Measurements from ENCODE around the gene TMEM161A.

DNA sequence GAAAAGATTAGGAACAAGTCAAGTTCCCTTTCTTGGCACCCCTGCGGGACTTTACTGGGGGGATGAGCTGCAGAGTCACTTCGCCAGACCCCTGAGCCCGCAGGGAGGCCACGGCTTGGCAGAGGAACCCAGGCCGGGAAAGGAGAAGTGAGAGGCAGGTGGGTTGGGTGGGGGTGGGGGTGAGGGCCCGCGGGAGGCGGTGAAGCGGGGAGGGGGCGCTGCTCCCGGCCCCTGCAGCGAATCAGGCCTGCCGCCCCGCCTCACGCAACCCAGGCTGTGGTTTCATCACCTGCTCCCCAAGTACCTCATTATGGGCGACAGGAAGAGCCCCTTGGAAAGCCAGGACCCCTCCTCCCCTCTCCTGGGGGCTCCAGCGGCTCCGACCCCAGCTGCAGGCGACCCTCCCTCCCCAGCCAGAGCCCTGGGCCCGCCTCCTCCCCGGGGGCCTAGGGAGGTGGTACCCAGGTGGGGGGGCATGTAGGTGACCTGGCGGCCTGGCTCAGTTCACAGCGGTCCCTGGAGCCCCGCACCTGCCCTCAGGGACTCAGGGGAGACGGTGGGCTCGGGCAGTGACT, 22.3 kb upstream of the TMEM161A start:
- TF ChIP-seq EP300 (conservative IDR thresholded peaks at IDR 0.05; ENCODE audit: poor library complexity, severe bottlenecking): no peak
- TF ChIP-seq, protein P1, sequence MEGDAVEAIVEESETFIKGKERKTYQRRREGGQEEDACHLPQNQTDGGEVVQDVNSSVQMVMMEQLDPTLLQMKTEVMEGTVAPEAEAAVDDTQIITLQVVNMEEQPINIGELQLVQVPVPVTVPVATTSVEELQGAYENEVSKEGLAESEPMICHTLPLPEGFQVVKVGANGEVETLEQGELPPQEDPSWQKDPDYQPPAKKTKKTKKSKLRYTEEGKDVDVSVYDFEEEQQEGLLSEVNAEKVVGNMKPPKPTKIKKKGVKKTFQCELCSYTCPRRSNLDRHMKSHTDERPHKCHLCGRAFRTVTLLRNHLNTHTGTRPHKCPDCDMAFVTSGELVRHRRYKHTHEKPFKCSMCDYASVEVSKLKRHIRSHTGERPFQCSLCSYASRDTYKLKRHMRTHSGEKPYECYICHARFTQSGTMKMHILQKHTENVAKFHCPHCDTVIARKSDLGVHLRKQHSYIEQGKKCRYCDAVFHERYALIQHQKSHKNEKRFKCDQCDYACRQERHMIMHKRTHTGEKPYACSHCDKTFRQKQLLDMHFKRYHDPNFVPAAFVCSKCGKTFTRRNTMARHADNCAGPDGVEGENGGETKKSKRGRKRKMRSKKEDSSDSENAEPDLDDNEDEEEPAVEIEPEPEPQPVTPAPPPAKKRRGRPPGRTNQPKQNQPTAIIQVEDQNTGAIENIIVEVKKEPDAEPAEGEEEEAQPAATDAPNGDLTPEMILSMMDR (IDR thresholded peaks at IDR 0.05; ENCODE audit: poor library complexity, severe bottlenecking): no peak
- TF ChIP-seq POLR2AphosphoS5 (IDR thresholded peaks at IDR 0.05): no peak
- no peak for TF ChIP-seq RAD21 (conservative IDR thresholded peaks at IDR 0.05)
- TF ChIP-seq SMC3 (conservative IDR thresholded peaks at IDR 0.05; ENCODE audit: poor library complexity): no peak
- TF ChIP-seq, protein P2, sequence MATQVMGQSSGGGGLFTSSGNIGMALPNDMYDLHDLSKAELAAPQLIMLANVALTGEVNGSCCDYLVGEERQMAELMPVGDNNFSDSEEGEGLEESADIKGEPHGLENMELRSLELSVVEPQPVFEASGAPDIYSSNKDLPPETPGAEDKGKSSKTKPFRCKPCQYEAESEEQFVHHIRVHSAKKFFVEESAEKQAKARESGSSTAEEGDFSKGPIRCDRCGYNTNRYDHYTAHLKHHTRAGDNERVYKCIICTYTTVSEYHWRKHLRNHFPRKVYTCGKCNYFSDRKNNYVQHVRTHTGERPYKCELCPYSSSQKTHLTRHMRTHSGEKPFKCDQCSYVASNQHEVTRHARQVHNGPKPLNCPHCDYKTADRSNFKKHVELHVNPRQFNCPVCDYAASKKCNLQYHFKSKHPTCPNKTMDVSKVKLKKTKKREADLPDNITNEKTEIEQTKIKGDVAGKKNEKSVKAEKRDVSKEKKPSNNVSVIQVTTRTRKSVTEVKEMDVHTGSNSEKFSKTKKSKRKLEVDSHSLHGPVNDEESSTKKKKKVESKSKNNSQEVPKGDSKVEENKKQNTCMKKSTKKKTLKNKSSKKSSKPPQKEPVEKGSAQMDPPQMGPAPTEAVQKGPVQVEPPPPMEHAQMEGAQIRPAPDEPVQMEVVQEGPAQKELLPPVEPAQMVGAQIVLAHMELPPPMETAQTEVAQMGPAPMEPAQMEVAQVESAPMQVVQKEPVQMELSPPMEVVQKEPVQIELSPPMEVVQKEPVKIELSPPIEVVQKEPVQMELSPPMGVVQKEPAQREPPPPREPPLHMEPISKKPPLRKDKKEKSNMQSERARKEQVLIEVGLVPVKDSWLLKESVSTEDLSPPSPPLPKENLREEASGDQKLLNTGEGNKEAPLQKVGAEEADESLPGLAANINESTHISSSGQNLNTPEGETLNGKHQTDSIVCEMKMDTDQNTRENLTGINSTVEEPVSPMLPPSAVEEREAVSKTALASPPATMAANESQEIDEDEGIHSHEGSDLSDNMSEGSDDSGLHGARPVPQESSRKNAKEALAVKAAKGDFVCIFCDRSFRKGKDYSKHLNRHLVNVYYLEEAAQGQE (IDR thresholded peaks at IDR 0.05; ENCODE audit: borderline replicate concordance): no peak

All from neural cell (in vitro differentiated cells).